ENCODE data around the gene HOXB5.

Gene HOXB5

GRCh38 chr17:48640858-48641180 lies 47.2 kb upstream of the HOXB5 start:
- no peak overlapping the region for H3K4me3 ChIP-seq (ENCODE audit: low read depth, low read length)
- no peaks in the 10 kb centered on the region for H3K79me2 ChIP-seq
- no peaks in the 10 kb centered on the region for H3K4me1 ChIP-seq
- H3K27ac ChIP-seq, result no peak overlapping the region
- no peaks in the 10 kb centered on the region for H3K36me3 ChIP-seq (ENCODE audit: control insufficient read depth, insufficient read depth, low read length)
- no peak overlapping the region for H2AFZ ChIP-seq
- H3K9ac ChIP-seq, result no peak overlapping the region
- TF ChIP-seq CTCF (IDR thresholded peaks at IDR 0.05), result no peak
- H3K27me3 ChIP-seq (ENCODE audit: control insufficient read depth, insufficient read depth, low read length), result peaks cover 21% of the 10 kb centered on the region
- H3K4me2 ChIP-seq (ENCODE audit: low read length), result no peak overlapping the region
- H3K9me3 ChIP-seq (ENCODE audit: control insufficient read depth, low read length), result no peaks in the 10 kb centered on the region

GRCh38 chr17:48639982-48640857 lies 46.6 kb upstream of the HOXB5 start:
- Histone ChIP-seq H3K27me3 (ENCODE audit: control insufficient read depth, insufficient read depth, low read length) (peaks cover 21% of the 10 kb centered on the region), H3K79me2 (no peaks in the 10 kb centered on the region), H3K4me1 (no peaks in the 10 kb centered on the region), H3K36me3 (ENCODE audit: control insufficient read depth, insufficient read depth, low read length) (no peaks in the 10 kb centered on the region), H2AFZ (no peak overlapping the region), H3K27ac (no peak overlapping the region), H3K9me3 (ENCODE audit: control insufficient read depth, low read length) (no peaks in the 10 kb centered on the region), H3K4me3 (ENCODE audit: low read depth, low read length) (no peak overlapping the region), H3K9ac (no peak overlapping the region), H3K4me2 (ENCODE audit: low read length) (no peak overlapping the region)
- TF ChIP-seq CTCF (IDR thresholded peaks at IDR 0.05), result no peak

- TF ChIP-seq CTCF (IDR thresholded peaks at IDR 0.05), result no peak
- no peaks in the 10 kb centered on the region for H3K4me1 ChIP-seq
- no peak overlapping the region for H3K27ac ChIP-seq
- no peaks in the 10 kb centered on the region for H3K36me3 ChIP-seq (ENCODE audit: control insufficient read depth, insufficient read depth, low read length)
- no peak overlapping the region for H3K4me2 ChIP-seq (ENCODE audit: low read length)
- H3K9ac ChIP-seq, result no peak overlapping the region
- H3K9me3 ChIP-seq (ENCODE audit: control insufficient read depth, low read length), result no peaks in the 10 kb centered on the region
- H2AFZ ChIP-seq, result no peak overlapping the region
- H3K27me3 ChIP-seq (ENCODE audit: control insufficient read depth, insufficient read depth, low read length), result peaks cover 28% of the 10 kb centered on the region
- H3K4me3 ChIP-seq (ENCODE audit: low read depth, low read length), result no peak overlapping the region
- no peaks in the 10 kb centered on the region for H3K79me2 ChIP-seq
These were observed 45.6 kb upstream of the HOXB5 start for GRCh38 chr17:48639136-48639535.

- Histone ChIP-seq H3K4me3 (ENCODE audit: low read depth, low read length) (no peak overlapping the region), H3K9me3 (ENCODE audit: control insufficient read depth, low read length) (no peaks in the 10 kb centered on the region), H3K9ac (no peak overlapping the region)
These were observed 44.0 kb upstream of the HOXB5 start for GRCh38 chr17:48637323-48638260.

More at GRCh38 chr17:48637323-48638260, 44.0 kb upstream of the HOXB5 start:
- Histone ChIP-seq H3K27ac (no peak overlapping the region), H3K4me2 (ENCODE audit: low read length) (no peak overlapping the region), H3K36me3 (ENCODE audit: control insufficient read depth, insufficient read depth, low read length) (no peaks in the 10 kb centered on the region), H3K27me3 (ENCODE audit: control insufficient read depth, insufficient read depth, low read length) (peaks cover 13% of the 10 kb centered on the region), H3K4me1 (no peaks in the 10 kb centered on the region), H3K79me2 (no peaks in the 10 kb centered on the region), H2AFZ (no peak overlapping the region)
- TF ChIP-seq CTCF (IDR thresholded peaks at IDR 0.05), result no peak

Data from parathyroid adenoma (tissue), 2 donors.